K562 (cell line): ENCODE data around the gene HDHD5. TPM values are rescaled to one million over a fixed set of nuclear protein-coding genes. Genes with fewer than 3 reads are reported as not detected.

Experiments
- ATAC-seq: fragments of 200-7000 bp; cut with Tn5 transposase; 3 replicates; pipeline ENCODE4 v1.9.1; 2020; ENCODE audit warnings: moderate library complexity
- BruUV-seq: library from RNA; stranded (reverse); fragments of 400-500 nt; replicated peaks from 2 replicates; lab custom pipeline; 2021; lab: Mats Ljungman, UMichigan
- CTCF ChIA-PET: fragments of 300-600 bp; formaldehyde crosslinking; extraction: SDS; loops from one replicate; lab custom pipeline; 2021; ENCODE audit warnings: low intra/inter-chr PET ratio; lab: Yijun Ruan, JAX
- POLR2A ChIA-PET: fragments of 300-600, 350-650 bp; sonication (Branson Sonifier 250); formaldehyde crosslinking; extraction: SDS; loops from one replicate; lab custom pipeline; 2021; ENCODE audit warnings: antibody characterized with exemption, inconsistent platforms; lab: Yijun Ruan, JAX
- DNase-seq, 4 experiments: peaks; one replicate each; pipeline versions ENCODE4 v3.0.0 to v3.0.0-alpha.2; 2011 to 2018; ENCODE audit warnings: low spot score in 3 of 4, mixed read lengths in 3 of 4; ENCODE audit errors: extremely low read depth in 1 of 4
- FAIRE-seq: peaks from 2 replicates; lab custom pipeline; 2011; peaks lifted over from hg19 to GRCh38; lab: Jason Lieb, UNC
- H2AFZ ChIP-seq: 2 replicates; pipeline ENCODE4 v1.6.0; 2011; ENCODE audit warnings: low read depth, low read length, control low read depth, inconsistent platforms
- H3K27ac ChIP-seq: fragments of 200-600 bp; 3 replicates; pipeline ENCODE4 v1.8.0; 2011; ENCODE audit warnings: low read depth, mild to moderate bottlenecking, control low read depth, inconsistent platforms, low read length, moderate library complexity, mixed read lengths; ENCODE audit errors: extremely low read depth
- H3K27me3 ChIP-seq, 2 experiments: fragments of 300-600 bp in 1 of 2; 2 replicates in 1 of 2; 3 replicates in 1 of 2; pipeline versions ENCODE4 v1.6.0 to v1.8.0; 2011; ENCODE audit warnings: inconsistent platforms in 2 of 2, low read length in 2 of 2, mild to moderate bottlenecking in 1 of 2, mixed read lengths in 1 of 2, moderate library complexity in 1 of 2; ENCODE audit not compliant: control insufficient read depth in 2 of 2, insufficient read depth in 2 of 2
- H3K36me3 ChIP-seq: fragments of 300-600 bp; 3 replicates; pipeline ENCODE4 v1.8.0; 2011; ENCODE audit warnings: mild to moderate bottlenecking, low read length, inconsistent platforms; ENCODE audit not compliant: control insufficient read depth, insufficient read depth
- H3K4me1 ChIP-seq, 2 experiments: fragments of 200-600 bp in 1 of 2; replicated peaks in 1 of 2; 2 replicates in 1 of 2; 3 replicates in 1 of 2; pipeline versions ENCODE4 v1.5.1 to v1.8.0; 2011; ENCODE audit warnings: inconsistent platforms in 2 of 2, low read length in 2 of 2, mild to moderate bottlenecking in 1 of 2, mixed read lengths in 1 of 2, moderate library complexity in 1 of 2; ENCODE audit not compliant: control insufficient read depth in 2 of 2, insufficient read depth in 2 of 2
- H3K4me2 ChIP-seq: 2 replicates; pipeline ENCODE4 v1.6.1; 2011; ENCODE audit warnings: low read length, control low read depth, inconsistent platforms, mixed read lengths; ENCODE audit not compliant: insufficient read depth
- H3K4me3 ChIP-seq: fragments of 200-600 bp; sonication (generic), shearing (Covaris generic); 2 replicates; pipeline ENCODE4 v1.5.1; 2016; ENCODE audit warnings: control low read depth, inconsistent platforms
- H3K79me2 ChIP-seq: fragments of 200-600 bp; 3 replicates; pipeline ENCODE4 v1.8.0; 2011; ENCODE audit warnings: low read length, inconsistent platforms; ENCODE audit not compliant: control insufficient read depth, insufficient read depth
- H3K9ac ChIP-seq, 2 experiments: 2 replicates each; pipeline versions ENCODE4 v1.6.0 to v1.6.1; 2011; ENCODE audit warnings: low read depth in 2 of 2, low read length in 2 of 2, control low read depth in 1 of 2, inconsistent platforms in 1 of 2, mild to moderate bottlenecking in 1 of 2, mixed read lengths in 1 of 2; ENCODE audit not compliant: insufficient read depth in 1 of 2
- H3K9me1 ChIP-seq: one replicate; pipeline ENCODE4 v1.6.0; 2011; ENCODE audit warnings: inconsistent platforms, mild to moderate bottlenecking, low read length, moderate library complexity; ENCODE audit not compliant: control insufficient read depth, insufficient read depth
- H3K9me3 ChIP-seq: replicated peaks from 2 replicates; pipeline ENCODE4 v1.5.1; 2011; ENCODE audit warnings: low read depth, low read length, inconsistent platforms; ENCODE audit not compliant: control insufficient read depth, insufficient read depth
- H4K20me1 ChIP-seq: replicated peaks from 2 replicates; pipeline ENCODE4 v1.6.1; 2011; ENCODE audit warnings: low read length, inconsistent platforms, mixed read lengths; ENCODE audit not compliant: control insufficient read depth, insufficient read depth
- ATF2 ChIP-seq: sonication (generic); formaldehyde crosslinking; IDR thresholded peaks from 2 replicates; pipeline ENCODE4 v1.8.1; 2022; ENCODE audit warnings: missing genetic modification reagents
- CHAMP1 ChIP-seq: fragments of 450-650 bp; IDR thresholded peaks from 2 replicates; pipeline ENCODE4 v1.6.1; 2016; ENCODE audit warnings: mild to moderate bottlenecking
- EHMT2 ChIP-seq: fragments of 450-650 bp; IDR thresholded peaks from 2 replicates; pipeline ENCODE4 v1.6.1; 2018; ENCODE audit warnings: antibody characterized with exemption
- FIP1L1 ChIP-seq: fragments of 200-400 bp; formaldehyde crosslinking; IDR thresholded peaks from 2 replicates; pipeline ENCODE4 v1.6.1; 2018; ENCODE audit warnings: mild to moderate bottlenecking, low read depth, low read length; ENCODE audit not compliant: poor library complexity, severe bottlenecking
- NR3C1 ChIP-seq: sonication (generic); formaldehyde crosslinking; IDR thresholded peaks from 2 replicates; pipeline ENCODE4 v1.8.1; 2022; ENCODE audit warnings: missing genetic modification reagents
- PHTF2 ChIP-seq: fragments of 250-450 bp; sonication (Bioruptor Pico); IDR thresholded peaks from 2 replicates; pipeline ENCODE4 v1.5.0; 2021; ENCODE audit warnings: mild to moderate bottlenecking
- ZNF134 ChIP-seq: fragments of 250-450 bp; sonication (Bioruptor Pico); conservative IDR thresholded peaks from 2 replicates; pipeline ENCODE4 v1.4.0; 2020
- ZNF24 ChIP-seq: fragments of 450-650 bp; IDR thresholded peaks from 2 replicates; pipeline ENCODE4 v1.6.1; 2016
- WGBS: fragments of 100-300 bp; shearing (Covaris generic); methylation state at CpG from one replicate; pipeline ENCODE4 v1.1.6; 2016; ENCODE audit warnings: low coverage, mixed read lengths; ENCODE audit not compliant: insufficient coverage; ENCODE audit errors: missing lambda C conversion rate; 5-methylcytosine and 5-hydroxymethylcytosine counted together
- in situ Hi-C: fragments of 300-500 bp; cut with MboI; formaldehyde crosslinking; loops from 4 replicates; pipeline ENCODE4 v1.15.0; 2018; ENCODE audit warnings: inconsistent platforms, mixed read lengths
- intact Hi-C: fragments of 100-400 bp; cut with micrococcal nuclease; formaldehyde crosslinking; loops from 2 replicates; pipeline ENCODE4 v1.14.2; 2022
- polyA plus RNA-seq, 8 experiments: library from polyadenylated mRNA; depleted of rRNA in 4 of 8; stranded (reverse) in 5 of 8; unstranded in 3 of 8; fragments of >200 nt; fragmentation: Nextera tagmentation in 2 of 8; fragmentation: Illumina TruSeq in 1 of 8; extraction: Ambion mirVana in 2 of 8; extraction: Trizol in 1 of 8; gene quantifications; 2 replicates each; pipeline versions ENCODE4 v1.2.1 to v1.2.3, GENCODE V29; 2011 to 2014; ENCODE audit warnings: inconsistent platforms in 1 of 8, missing spikeins in 1 of 8
- total RNA-seq, 7 experiments: library from RNA; depleted of rRNA in 6 of 7; stranded (reverse); fragments of >200 nt in 6 of 7; fragmentation: Illumina TruSeq in 2 of 7; extraction: Trizol in 2 of 7; gene quantifications; 2 replicates each; pipeline versions ENCODE4 v1.2.1 to v1.2.3, GENCODE V29; 2011 to 2021; ENCODE audit warnings: low replicate concordance in 1 of 7
- TF ChIP-seq, protein P1 (sequence below), 2 experiments: fragments of 450-650 bp; conservative IDR thresholded peaks; 2 replicates each; pipeline ENCODE4 v1.6.1; 2017; ENCODE audit warnings: mild to moderate bottlenecking in 2 of 2, moderate library complexity in 2 of 2

HDHD5 gene
- total and polyA plus RNA-seq, 9 of the 15 experiments (the other 6 are each of a cell fraction or from before 2014, with no cell fraction given) = 1.6 to 36.6 (median 24.2) TPM

DNA sequence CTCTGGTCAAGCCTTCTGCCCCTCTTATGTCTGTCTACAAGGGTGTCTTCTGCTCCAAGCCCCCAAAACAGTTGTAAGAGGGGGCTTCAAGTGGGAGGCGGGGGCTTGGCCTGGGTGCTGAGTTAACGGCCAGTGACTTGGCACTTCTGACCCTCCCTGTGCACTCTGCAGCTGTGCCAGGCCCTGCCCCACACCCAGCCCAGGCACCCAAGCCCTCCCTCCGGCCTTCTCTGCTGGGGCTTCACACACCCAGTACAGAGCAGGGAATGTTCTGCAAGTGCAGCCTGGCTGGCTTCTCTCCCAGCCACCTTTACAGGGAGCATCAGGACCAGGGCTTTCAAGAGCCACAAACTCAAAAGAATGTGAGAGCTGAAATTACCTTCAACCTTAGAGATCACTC is 41.7 kb downstream of the HDHD5 start (continued):
- TF ChIP-seq, protein P1, sequence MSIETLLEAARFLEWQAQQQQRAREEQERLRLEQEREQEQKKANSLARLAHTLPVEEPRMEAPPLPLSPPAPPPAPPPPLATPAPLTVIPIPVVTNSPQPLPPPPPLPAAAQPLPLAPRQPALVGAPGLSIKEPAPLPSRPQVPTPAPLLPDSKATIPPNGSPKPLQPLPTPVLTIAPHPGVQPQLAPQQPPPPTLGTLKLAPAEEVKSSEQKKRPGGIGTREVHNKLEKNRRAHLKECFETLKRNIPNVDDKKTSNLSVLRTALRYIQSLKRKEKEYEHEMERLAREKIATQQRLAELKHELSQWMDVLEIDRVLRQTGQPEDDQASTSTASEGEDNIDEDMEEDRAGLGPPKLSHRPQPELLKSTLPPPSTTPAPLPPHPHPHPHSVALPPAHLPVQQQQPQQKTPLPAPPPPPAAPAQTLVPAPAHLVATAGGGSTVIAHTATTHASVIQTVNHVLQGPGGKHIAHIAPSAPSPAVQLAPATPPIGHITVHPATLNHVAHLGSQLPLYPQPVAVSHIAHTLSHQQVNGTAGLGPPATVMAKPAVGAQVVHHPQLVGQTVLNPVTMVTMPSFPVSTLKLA (conservative IDR thresholded peaks at IDR 0.05) = no peak
- TF ChIP-seq, all 486 proteins: peak for 0

DNA sequence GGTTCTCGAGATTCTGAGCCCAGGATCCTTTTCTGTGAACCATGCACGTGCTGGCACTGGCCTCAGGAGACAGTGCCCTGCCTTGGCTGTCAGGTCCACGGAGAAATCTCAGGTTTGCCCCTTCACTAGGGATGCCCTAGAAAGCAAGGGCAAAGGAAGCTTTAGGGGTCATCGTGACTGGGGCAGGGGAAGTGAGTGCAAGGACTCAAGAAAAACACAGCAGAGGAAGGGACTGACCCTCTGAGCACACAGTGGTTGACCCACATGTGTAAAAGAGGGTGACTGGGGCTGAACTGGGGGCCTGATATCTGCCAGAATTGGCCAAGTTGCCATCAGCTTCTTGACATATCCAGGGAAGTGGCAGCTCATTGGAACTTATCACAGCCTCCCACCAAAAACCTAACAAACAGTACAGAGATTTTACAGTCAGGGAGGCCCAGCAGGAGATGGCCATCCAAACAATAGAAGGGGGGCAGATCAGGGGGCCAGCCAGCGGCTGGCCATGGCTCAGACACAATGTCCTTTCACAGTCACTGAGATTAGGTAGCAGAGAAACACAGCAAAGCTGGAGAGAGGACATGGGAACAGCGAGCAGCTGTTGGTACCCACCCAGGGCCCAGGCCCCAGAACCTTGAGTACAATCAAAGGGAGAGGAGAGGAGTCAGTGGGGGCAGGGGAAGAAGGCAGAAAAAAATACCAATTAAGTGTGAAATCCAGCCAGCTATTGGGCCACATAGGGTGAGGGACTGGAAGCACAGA is 42.3 kb downstream of the HDHD5 start:
- no peak overlapping the region for H3K4me3 ChIP-seq
- no peaks in the 10 kb centered on the region for H3K9me3 ChIP-seq
- POLR2A ChIA-PET = interaction anchor here (0.7 to 1.0 kb wide), 2 partner anchors 11 to 19 kb away, joined by 3 to 4 read pairs; no protein-coding TSS in a partner anchor
- H3K36me3 ChIP-seq = no peaks in the 10 kb centered on the region
- in situ Hi-C loops (no loop called here), intact Hi-C loops (loop anchor here (5.0 kb wide), 1 partner anchor 386 kb away; no protein-coding TSS in a partner anchor)
- DNase-seq (no peak), FAIRE-seq (no peak), ATAC-seq (no peak)
- WGBS = under 1% methylated on average over 6 of the region's 6 CpGs
- BruUV-seq = no TSS peak
- TF ChIP-seq PHTF2 (no peak), FIP1L1 (no peak), ZNF24 (no peak), EHMT2 (no peak), ATF2 (CRISPR knock-in tag) (no peak), ZNF134 (CRISPR knock-in tag) (no peak), CHAMP1 (no peak), NR3C1 (CRISPR knock-in tag) (no peak)
- no peak overlapping the region for H2AFZ ChIP-seq
- H4K20me1 ChIP-seq = peaks cover 12% of the 10 kb centered on the region
- no peak overlapping the region for H3K9ac ChIP-seq
- H3K4me2 ChIP-seq = no peak overlapping the region
- H3K9me1 ChIP-seq = no peaks in the 10 kb centered on the region
- no peaks in the 10 kb centered on the region for H3K79me2 ChIP-seq
- no peak overlapping the region for H3K27ac ChIP-seq
- CTCF ChIA-PET = no interaction called here
- peaks cover 0 to 25% of the 10 kb centered on the region in 2 experiments; a peak in 2 of 5 replicates for H3K4me1 ChIP-seq
- H3K27me3 ChIP-seq = peaks cover 30 to 71% of the 10 kb centered on the region in 2 experiments
